ENCODE measurements around the gene MAP1S.
A peak's percentile ranks its signal among the peaks of the same experiment; 100 is the strongest.
"Not testable (repeated sequence)": the region's sequence is repeated elsewhere in the genome, so short reads cannot be mapped to it uniquely, and the experiment has no call there.

MAP1S gene

GRCh38 chr19:17764348-17764747 is 45.1 kb downstream of the MAP1S start:
- DNase-seq: no peak

GRCh38 chr19:17765069-17765618 is 45.9 kb downstream of the MAP1S start:
- DNase-seq: no peak

DNA sequence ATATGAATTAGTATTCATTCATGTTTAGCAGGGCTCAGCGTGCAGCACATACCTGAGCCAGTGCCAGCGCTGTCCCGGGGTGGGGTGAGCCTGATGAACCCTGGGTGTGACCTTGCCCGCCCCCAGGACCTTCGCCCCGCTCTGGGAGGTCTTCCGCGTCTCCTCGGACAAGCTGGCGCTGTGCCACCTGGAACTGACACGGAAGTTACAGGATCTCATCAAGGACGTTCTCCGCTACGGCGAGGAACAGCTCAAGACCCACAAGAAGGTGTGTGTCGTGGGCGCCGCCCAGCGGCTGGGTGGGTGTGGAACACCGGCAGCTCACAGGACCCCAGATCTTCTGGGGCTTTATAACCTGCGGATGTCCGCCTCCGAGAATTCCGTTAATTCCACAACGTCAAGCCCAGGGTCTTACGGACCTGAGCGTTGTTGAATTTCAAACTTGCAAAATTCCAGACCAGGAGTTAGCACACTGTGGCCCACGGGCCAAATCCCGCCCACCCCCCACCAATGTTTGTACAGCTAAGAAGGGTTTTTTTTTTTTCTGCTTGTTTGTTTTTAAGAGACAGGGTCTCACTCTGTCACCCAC is 47.4 kb downstream of the MAP1S start:
- no peak for DNase-seq

GRCh38 chr19:17767559-17767958 is 48.3 kb downstream of the MAP1S start:
- no peak for DNase-seq

DNA sequence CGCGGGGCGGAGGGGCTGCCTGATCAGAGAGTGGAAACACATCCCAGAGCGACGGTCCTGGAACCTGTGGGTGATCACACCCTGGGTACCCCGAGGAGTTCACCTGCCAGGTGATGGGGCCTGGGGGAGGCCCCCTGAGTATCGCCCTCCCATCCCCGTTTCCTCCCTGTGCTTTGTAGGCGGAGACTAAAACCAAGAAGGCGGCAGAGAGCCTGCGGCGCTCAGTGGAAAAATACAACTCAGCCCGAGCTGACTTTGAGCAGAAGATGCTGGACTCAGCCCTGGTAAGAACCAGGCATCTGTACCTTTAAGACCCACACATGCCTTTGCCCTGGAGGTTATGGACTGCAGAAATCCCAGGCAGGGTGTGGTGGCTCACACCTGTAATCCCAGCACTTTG is 51.3 kb downstream of the MAP1S start:
- no peak for DNase-seq

DNA sequence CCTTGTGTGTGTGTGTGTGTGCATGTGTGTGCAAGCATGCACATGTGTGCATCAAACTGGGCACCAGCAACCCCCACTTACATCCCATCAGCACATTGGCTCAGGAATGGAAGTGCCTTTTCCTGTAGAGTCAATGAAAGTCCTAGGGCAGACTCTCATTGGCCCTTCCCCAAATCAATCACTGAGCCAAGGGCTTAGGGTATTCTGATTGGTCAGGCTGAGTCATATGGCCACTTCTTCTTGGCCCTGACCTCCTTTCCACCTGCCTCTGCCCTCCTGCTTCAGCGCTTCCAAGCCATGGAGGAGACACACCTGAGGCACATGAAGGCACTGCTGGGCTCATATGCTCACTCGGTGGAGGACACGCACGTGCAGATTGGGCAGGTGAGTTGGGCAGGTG is 52.9 kb downstream of the MAP1S start:
- no peak for DNase-seq

- DNase-seq: peak; percentile 21
Observed at GRCh38 chr19:17775245-17775927, 56.1 kb downstream of the MAP1S start.

DNA sequence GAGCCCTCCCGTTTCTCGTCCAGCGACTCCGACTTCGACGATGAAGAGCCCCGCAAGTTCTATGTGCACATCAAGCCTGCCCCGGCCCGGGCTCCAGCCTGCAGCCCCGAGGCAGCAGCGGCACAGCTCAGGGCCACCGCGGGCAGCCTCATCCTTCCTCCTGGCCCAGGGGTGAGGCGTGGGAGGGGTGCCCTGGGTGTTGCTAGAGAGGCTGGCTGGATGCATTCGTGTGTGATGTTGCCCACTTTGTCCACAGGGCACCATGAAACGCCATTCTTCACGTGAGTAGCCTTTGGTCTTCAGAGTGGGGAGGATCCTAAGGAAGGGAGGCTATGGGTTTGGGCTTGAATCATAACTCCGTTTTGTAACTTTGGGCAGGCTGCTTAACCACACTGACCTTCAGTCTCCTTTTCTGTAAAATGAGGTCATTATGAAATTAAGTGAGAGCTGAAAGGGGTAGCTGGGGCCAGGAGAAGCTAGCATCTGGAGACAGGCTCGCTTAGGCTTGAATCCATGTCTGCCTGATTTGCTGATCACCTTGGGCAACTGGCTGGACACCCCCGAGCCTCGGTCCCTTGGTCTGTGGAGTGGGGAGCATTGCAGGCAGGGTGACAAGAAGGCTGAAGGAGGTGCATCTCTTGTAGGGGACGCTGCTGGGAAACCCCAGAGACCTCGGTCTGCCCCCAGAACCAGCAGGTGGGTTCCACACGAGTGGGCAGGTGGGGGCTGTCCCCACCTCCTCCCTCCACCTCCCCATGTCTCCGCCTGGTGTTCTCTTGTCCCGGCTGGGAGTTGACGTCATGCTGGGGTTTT is 56.9 kb downstream of the MAP1S start:
- no peak for DNase-seq

GRCh38 chr19:17777840-17778239 is 58.6 kb downstream of the MAP1S start:
- DNase-seq: not testable (repeated sequence)

GRCh38 chr19:17778251-17778967 is 59.1 kb downstream of the MAP1S start:
- no peak for DNase-seq

GRCh38 chr19:17778968-17779929 is 60.0 kb downstream of the MAP1S start:
- DNase-seq: no peak

- no peak for DNase-seq
Observed at GRCh38 chr19:17780781-17781180, 61.5 kb downstream of the MAP1S start.

DNA sequence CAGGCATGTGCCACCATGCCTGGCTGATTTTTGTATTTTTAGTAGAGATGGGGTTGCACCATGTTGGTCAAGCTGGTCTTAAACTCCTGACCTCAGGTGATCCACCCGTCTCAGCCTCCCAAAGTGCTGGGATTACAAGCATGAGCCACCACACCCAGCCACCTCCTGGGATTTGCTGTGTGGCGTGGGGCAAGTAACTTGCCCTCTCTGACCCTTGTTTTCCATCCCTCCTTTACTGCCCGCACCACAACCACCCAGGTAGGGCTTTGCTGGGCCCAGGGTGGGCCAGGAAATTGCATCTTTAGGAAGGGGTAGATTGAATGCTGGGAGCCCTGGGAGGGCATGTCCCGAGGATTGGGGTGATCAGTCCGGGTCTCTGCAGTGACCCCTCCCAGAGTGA is 64.4 kb downstream of the MAP1S start:
- not testable (repeated sequence) for DNase-seq

All from T-helper 9 cell (primary cell).